Adrenal gland (tissue), 12 donors: ENCODE measurements around the gene SRGAP2C. TPM values are rescaled to one million over a fixed set of nuclear protein-coding genes. Genes with fewer than 3 reads are reported as not detected.
"Not testable (repeated sequence)": the region's sequence is repeated elsewhere in the genome, so short reads cannot be mapped to it uniquely, and the experiment has no call there.

Source experiments
- DNase-seq, 7 donors: peaks; one replicate each; pipeline ENCODE4 v3.0.0-alpha.2; 2019 to 2020
- H3K27ac ChIP-seq, 5 donors: fragments of 200-600 bp; sonication (generic) in 4 of 5; 1 replicate in 3 of 5; 2 replicates in 2 of 5; pipeline versions ENCODE4 v1.5.1 to v1.8.0; 2016 to 2020; ENCODE audit warnings: mild to moderate bottlenecking in 1 of 5
- H3K27me3 ChIP-seq: fragments of 200-600 bp; 2 replicates; pipeline ENCODE4 v1.8.0; 2021
- H3K36me3 ChIP-seq, 2 donors: fragments of 200-600 bp; replicated peaks in 1 of 2; 1 replicate in 1 of 2; 2 replicates in 1 of 2; pipeline versions ENCODE4 v1.5.1 to v1.8.0; 2018 to 2022
- H3K4me1 ChIP-seq, 2 donors: fragments of 200-600 bp; replicated peaks in 1 of 2; 1 replicate in 1 of 2; 2 replicates in 1 of 2; pipeline versions ENCODE4 v1.5.1 to v1.8.0; 2018 to 2021
- H3K4me3 ChIP-seq, 4 donors: fragments of 200-600 bp; sonication (generic) in 3 of 4; one replicate each; pipeline ENCODE4 v1.5.1; 2016 to 2018
- H3K9me3 ChIP-seq, 3 donors: fragments of 200-600 bp; sonication (generic) in 1 of 3; replicated peaks in 1 of 3; 1 replicate in 2 of 3; 2 replicates in 1 of 3; pipeline versions ENCODE4 v1.5.1 to v1.8.0; 2016 to 2021
- WGBS, 4 donors: extraction: QIAGEN DNeasy Blood & Tissue Kit in 2 of 4; methylation state at CpG; one replicate each; pipeline versions ENCODE4 v1.1.5 to v1.1.7; 2013 to 2017; 5-methylcytosine and 5-hydroxymethylcytosine counted together
- intact Hi-C, 2 donors: fragments of 100-400 bp; cut with DNase I; formaldehyde crosslinking; loops; one replicate each; pipeline versions ENCODE4 v1.14.1 to v1.15.0; 2022 to 2023
- polyA plus RNA-seq, 3 donors: library from polyadenylated mRNA; stranded (reverse); fragments of 200-250 nt in 2 of 3; fragments of 350-450 nt in 1 of 3; fragmentation: Illumina TruSeq in 1 of 3; extraction: RNeasy Lipid Tissue Mini Kit (QIAGEN cat#74804) in 1 of 3; gene quantifications; one replicate each; pipeline ENCODE4 v1.2.3, GENCODE V29; 2013 to 2014
- total RNA-seq, 9 donors: library from RNA; depleted of rRNA in 4 of 9; stranded (reverse); fragments of >200 nt in 4 of 9; fragments of 120-200 nt in 1 of 9; fragmentation: NEBNext Ultra II Directional in 1 of 9; extraction: Animal tissue kit (Norgen Biotek cat#: 25700) in 1 of 9; gene quantifications; one replicate each; pipeline versions ENCODE4 v1.1.0 to v1.2.4, GENCODE V29; 2013 to 2023
- donor health status: healthy with polysubstance abuse.
- donor health status: Bipolar disorder and iron deficiency.
- donor health status: DM: yes; HTN: yes; CAD: no.
- donor health status: DM: no; HTN: no; CAD: no.
- donor health status: DM: no; HTN: no; CAD: no.
- donor health status: DM: yes; HTN: yes; CAD: no.

Gene SRGAP2C
- total and polyA plus RNA-seq, 12 donors = 4.1 to 66.2 (median 23.6) TPM

GRCh38 chr1:121176649-121177048 is 8.1 kb upstream of the SRGAP2C start:
- H3K9me3 ChIP-seq, DNase-seq, H3K27ac ChIP-seq, H3K36me3 ChIP-seq, H3K4me1 ChIP-seq, H3K27me3 ChIP-seq, H3K4me3 ChIP-seq, intact Hi-C loops: not testable (repeated sequence)
- 95 to 100% (median 98%) methylated on average over 2 of the region's 2 CpGs for WGBS, 4 donors

GRCh38 chr1:121178197-121178596 is 6.6 kb upstream of the SRGAP2C start:
- H3K4me3 ChIP-seq, H3K9me3 ChIP-seq, intact Hi-C loops, H3K27ac ChIP-seq, H3K4me1 ChIP-seq, H3K36me3 ChIP-seq, DNase-seq, H3K27me3 ChIP-seq: not testable (repeated sequence)

- H3K27ac ChIP-seq, intact Hi-C loops, H3K36me3 ChIP-seq, H3K9me3 ChIP-seq, H3K4me1 ChIP-seq, H3K27me3 ChIP-seq: not testable (repeated sequence)
- peak in 1 of 7 donors; percentile 8 for DNase-seq
- 0 to 1% methylated on average over 12 of the region's 31 CpGs; no CpG with 5 or more reads in 2 of the 4 donors for WGBS, 4 donors
- peak overlapping the region in 1 of 4 donors; percentile 22 for H3K4me3 ChIP-seq
These were observed 908 bp upstream of the SRGAP2C start for GRCh38 chr1:121183867-121184266.

- H3K27me3 ChIP-seq, intact Hi-C loops, H3K9me3 ChIP-seq, H3K36me3 ChIP-seq, H3K4me1 ChIP-seq: not testable (repeated sequence)
- DNase-seq = peak in 4 of 7 donors; percentile 13 to 58 (median 34)
- Histone ChIP-seq H3K4me3 (peak overlapping the region in 1 of 4 donors; percentile 61), H3K27ac (peak overlapping the region in 3 of 5 donors; percentile 2 to 92 (median 65))
- WGBS, 4 donors = no CpG with 5 or more reads among the region's 48 CpGs
These were observed 449 bp downstream of the SRGAP2C start for GRCh38 chr1:121185140-121185708.

GRCh38 chr1:121186191-121186590 is 1.4 kb downstream of the SRGAP2C start:
- H3K4me3 ChIP-seq = peak overlapping the region in 1 of 4 donors; percentile 29

GRCh38 chr1:121187914-121188313 is 3.1 kb downstream of the SRGAP2C start:
- H3K36me3 ChIP-seq, H3K9me3 ChIP-seq, DNase-seq, H3K4me3 ChIP-seq, H3K27me3 ChIP-seq, H3K4me1 ChIP-seq, intact Hi-C loops, H3K27ac ChIP-seq: not testable (repeated sequence)
- 71 to 87% (median 80%) methylated on average over 3 to 5 of the region's 5 CpGs; no CpG with 5 or more reads in 1 of the 4 donors for WGBS, 4 donors

More at GRCh38 chr1:121186191-121186590, 1.4 kb downstream of the SRGAP2C start:
- peak in 5 of 7 donors; percentile 14 to 76 (median 46) for DNase-seq
- H3K27me3 ChIP-seq, H3K9me3 ChIP-seq, intact Hi-C loops, H3K4me1 ChIP-seq, H3K36me3 ChIP-seq: not testable (repeated sequence)
- 0 to 7% (median 0%) methylated on average over 1 to 3 of the region's 20 CpGs; no CpG with 5 or more reads in 1 of the 4 donors for WGBS, 4 donors
- H3K27ac ChIP-seq = peak overlapping the region in 1 of 5 donors; percentile 29

GRCh38 chr1:121192512-121192911 is 7.7 kb downstream of the SRGAP2C start:
- H3K4me3 ChIP-seq, intact Hi-C loops, H3K27ac ChIP-seq, H3K27me3 ChIP-seq, H3K36me3 ChIP-seq, H3K4me1 ChIP-seq, DNase-seq, H3K9me3 ChIP-seq: not testable (repeated sequence)
- WGBS, 4 donors = 92 to 100% (median 100%) methylated on average over 1 to 2 of the region's 2 CpGs; no CpG with 5 or more reads in 1 of the 4 donors

GRCh38 chr1:121197095-121197882 is 12.5 kb downstream of the SRGAP2C start:
- H3K27me3 ChIP-seq, H3K4me3 ChIP-seq, H3K4me1 ChIP-seq, H3K36me3 ChIP-seq, intact Hi-C loops, DNase-seq, H3K9me3 ChIP-seq, H3K27ac ChIP-seq: not testable (repeated sequence)
- WGBS, 4 donors = 79 to 98% (median 96%) methylated on average over 2 to 3 of the region's 7 CpGs

GRCh38 chr1:121199763-121200162 is 15.0 kb downstream of the SRGAP2C start:
- H3K27me3 ChIP-seq, H3K4me3 ChIP-seq, H3K4me1 ChIP-seq, H3K27ac ChIP-seq, intact Hi-C loops, H3K9me3 ChIP-seq, H3K36me3 ChIP-seq, DNase-seq: not testable (repeated sequence)
- WGBS, 4 donors = 83 to 100% (median 96%) methylated on average over 1 of the region's 3 CpGs

- DNase-seq = not testable (repeated sequence)
These were observed 15.5 kb downstream of the SRGAP2C start for GRCh38 chr1:121200232-121200631.

More at GRCh38 chr1:121200232-121200631, 15.5 kb downstream of the SRGAP2C start:
- H3K9me3 ChIP-seq, intact Hi-C loops, H3K27ac ChIP-seq, H3K4me1 ChIP-seq, H3K4me3 ChIP-seq, H3K36me3 ChIP-seq, H3K27me3 ChIP-seq: not testable (repeated sequence)
- no CpG with 5 or more reads among the region's 1 CpG for WGBS, 4 donors
